ENCODE results near the gene CNKSR1. TPM values are rescaled to one million over a fixed set of nuclear protein-coding genes. Genes with fewer than 3 reads are reported as not detected.

Gene CNKSR1
- total RNA-seq, 1 experiment from 2014 or later, result 18.0 TPM

DNA sequence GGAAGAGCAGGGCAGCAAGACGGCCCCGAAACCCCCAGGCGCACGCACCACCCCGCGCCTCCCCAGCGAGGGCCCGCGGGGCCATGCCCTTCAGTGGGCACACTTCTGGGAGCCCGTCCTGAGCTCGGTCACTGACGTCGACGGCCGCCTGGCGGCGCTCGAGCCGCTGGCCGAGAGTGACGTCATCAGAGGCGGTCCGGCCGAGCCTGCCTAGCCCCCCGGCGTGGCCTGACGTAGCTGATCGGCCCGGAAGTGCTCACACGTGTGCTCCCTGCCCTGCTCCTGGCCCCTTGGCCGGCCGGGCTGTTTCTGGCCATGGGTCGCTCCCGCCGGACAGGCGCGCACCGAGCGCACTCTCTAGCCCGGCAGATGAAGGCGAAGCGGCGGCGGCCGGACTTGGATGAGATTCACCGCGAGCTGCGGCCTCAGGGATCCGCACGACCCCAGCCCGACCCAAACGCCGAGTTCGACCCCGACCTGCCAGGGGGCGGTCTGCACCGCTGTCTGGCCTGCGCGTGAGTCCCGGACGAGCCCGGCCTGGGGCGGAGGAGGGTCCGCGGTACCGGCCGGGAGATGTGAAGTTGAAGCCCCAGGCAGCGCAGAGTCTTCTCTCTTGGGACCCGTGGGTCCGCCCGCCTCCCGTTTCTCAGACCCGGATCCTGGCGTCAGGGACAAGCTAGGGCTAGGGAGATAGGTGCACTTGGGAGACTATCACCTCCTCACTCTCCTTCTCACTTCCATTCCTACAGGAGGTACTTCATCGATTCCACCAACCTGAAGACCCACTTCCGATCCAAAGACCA lies 7.4 kb upstream of the CNKSR1 start, which contains the start of gene ZNF593 (continued):
- TF ChIP-seq, protein P1, sequence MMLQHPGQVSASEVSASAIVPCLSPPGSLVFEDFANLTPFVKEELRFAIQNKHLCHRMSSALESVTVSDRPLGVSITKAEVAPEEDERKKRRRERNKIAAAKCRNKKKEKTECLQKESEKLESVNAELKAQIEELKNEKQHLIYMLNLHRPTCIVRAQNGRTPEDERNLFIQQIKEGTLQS (CRISPR knock-in tag; conservative IDR thresholded peaks at IDR 0.05), result 0 out of 2 replicates have a peak, but pooled peaks have one; percentile 62
- no peak for TF ChIP-seq ESRRA (CRISPR knock-in tag; IDR thresholded peaks at IDR 0.05; ENCODE audit: borderline replicate concordance)

DNA sequence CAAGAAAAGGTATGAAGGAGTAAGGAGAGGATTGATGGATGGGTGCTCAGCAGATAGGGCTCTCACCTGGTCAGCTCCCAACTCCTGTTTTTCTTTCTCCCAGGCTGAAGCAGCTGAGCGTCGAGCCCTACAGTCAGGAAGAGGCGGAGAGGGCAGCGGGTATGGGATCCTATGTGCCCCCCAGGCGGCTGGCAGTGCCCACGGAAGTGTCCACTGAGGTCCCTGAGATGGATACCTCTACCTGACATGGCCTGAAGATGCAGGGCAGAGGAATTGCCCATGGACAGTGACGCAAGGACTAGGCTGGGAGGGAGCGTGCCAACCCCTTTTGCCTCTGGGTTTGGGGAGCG lies 6.8 kb upstream of the CNKSR1 start:
- no peaks in the 10 kb centered on the region for H3K36me3 Mint-ChIP-seq
- H3K9me3 Mint-ChIP-seq, result no peaks in the 10 kb centered on the region
- no peak for TF ChIP-seq ZNF121 (CRISPR knock-in tag; IDR thresholded peaks at IDR 0.05)
- TF ChIP-seq ZNF219 (CRISPR knock-in tag; IDR thresholded peaks at IDR 0.05; ENCODE audit: borderline replicate concordance), result no peak
- TF ChIP-seq NR2C2 (CRISPR knock-in tag; IDR thresholded peaks at IDR 0.05), result no peak
- TF ChIP-seq, protein P2, sequence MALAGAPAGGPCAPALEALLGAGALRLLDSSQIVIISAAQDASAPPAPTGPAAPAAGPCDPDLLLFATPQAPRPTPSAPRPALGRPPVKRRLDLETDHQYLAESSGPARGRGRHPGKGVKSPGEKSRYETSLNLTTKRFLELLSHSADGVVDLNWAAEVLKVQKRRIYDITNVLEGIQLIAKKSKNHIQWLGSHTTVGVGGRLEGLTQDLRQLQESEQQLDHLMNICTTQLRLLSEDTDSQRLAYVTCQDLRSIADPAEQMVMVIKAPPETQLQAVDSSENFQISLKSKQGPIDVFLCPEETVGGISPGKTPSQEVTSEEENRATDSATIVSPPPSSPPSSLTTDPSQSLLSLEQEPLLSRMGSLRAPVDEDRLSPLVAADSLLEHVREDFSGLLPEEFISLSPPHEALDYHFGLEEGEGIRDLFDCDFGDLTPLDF (CRISPR knock-in tag; IDR thresholded peaks at IDR 0.05), result no peak
- TF ChIP-seq FOXJ3 (CRISPR knock-in tag; IDR thresholded peaks at IDR 0.05; ENCODE audit: borderline replicate concordance), result no peak
- no peak for TF ChIP-seq JUN (CRISPR knock-in tag; IDR thresholded peaks at IDR 0.05)
- TF ChIP-seq NFYB (CRISPR knock-in tag; conservative IDR thresholded peaks at IDR 0.05; ENCODE audit: low read depth), result no peak
- TF ChIP-seq, protein P3, sequence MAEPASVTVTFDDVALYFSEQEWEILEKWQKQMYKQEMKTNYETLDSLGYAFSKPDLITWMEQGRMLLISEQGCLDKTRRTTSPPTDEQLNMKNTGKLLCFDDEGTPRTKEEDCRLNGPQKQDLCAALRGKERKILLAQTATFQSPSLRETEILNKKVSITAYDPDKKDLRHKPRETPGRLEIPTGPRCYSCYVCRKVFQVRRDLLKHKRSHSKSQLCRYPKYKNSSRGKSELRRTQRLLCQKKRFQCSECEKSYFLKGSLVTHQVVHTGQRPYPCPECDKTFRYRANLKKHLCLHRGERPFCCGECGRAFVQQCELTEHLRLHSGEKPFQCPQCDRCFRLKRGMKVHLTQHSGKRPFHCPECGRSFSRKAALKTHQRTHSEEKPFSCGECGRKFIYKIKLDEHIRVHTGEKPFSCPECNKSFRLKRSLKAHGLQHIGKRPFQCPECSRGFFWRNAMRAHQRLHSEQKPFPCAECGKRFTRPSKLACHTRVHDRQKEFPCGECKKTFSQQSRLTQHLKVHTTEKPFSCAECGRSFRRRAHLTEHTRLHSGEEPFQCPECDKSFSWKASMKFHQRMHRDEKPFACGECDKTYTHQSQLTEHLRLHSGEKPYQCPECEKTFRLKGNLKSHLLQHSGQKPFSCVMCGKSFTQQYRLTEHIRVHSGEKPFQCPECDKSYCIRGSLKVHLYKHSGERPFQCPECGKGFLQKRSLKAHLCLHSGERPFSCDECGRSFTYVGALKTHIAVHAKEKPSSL (CRISPR knock-in tag; conservative IDR thresholded peaks at IDR 0.05), result no peak
- TF ChIP-seq ZBTB21 (CRISPR knock-in tag; IDR thresholded peaks at IDR 0.05; ENCODE audit: borderline replicate concordance), result no peak
- TF ChIP-seq, protein P4, sequence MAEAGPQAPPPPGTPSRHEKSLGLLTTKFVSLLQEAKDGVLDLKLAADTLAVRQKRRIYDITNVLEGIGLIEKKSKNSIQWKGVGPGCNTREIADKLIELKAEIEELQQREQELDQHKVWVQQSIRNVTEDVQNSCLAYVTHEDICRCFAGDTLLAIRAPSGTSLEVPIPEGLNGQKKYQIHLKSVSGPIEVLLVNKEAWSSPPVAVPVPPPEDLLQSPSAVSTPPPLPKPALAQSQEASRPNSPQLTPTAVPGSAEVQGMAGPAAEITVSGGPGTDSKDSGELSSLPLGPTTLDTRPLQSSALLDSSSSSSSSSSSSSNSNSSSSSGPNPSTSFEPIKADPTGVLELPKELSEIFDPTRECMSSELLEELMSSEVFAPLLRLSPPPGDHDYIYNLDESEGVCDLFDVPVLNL (CRISPR knock-in tag; IDR thresholded peaks at IDR 0.05; ENCODE audit: borderline replicate concordance, low read depth), result no peak
- TF ChIP-seq OVOL2 (CRISPR knock-in tag; IDR thresholded peaks at IDR 0.05; ENCODE audit: borderline replicate concordance), result no peak
- TF ChIP-seq, protein P5, sequence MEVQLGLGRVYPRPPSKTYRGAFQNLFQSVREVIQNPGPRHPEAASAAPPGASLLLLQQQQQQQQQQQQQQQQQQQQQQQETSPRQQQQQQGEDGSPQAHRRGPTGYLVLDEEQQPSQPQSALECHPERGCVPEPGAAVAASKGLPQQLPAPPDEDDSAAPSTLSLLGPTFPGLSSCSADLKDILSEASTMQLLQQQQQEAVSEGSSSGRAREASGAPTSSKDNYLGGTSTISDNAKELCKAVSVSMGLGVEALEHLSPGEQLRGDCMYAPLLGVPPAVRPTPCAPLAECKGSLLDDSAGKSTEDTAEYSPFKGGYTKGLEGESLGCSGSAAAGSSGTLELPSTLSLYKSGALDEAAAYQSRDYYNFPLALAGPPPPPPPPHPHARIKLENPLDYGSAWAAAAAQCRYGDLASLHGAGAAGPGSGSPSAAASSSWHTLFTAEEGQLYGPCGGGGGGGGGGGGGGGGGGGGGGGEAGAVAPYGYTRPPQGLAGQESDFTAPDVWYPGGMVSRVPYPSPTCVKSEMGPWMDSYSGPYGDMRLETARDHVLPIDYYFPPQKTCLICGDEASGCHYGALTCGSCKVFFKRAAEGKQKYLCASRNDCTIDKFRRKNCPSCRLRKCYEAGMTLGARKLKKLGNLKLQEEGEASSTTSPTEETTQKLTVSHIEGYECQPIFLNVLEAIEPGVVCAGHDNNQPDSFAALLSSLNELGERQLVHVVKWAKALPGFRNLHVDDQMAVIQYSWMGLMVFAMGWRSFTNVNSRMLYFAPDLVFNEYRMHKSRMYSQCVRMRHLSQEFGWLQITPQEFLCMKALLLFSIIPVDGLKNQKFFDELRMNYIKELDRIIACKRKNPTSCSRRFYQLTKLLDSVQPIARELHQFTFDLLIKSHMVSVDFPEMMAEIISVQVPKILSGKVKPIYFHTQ (CRISPR knock-in tag; IDR thresholded peaks at IDR 0.05), result no peak
- TF ChIP-seq, protein P6, sequence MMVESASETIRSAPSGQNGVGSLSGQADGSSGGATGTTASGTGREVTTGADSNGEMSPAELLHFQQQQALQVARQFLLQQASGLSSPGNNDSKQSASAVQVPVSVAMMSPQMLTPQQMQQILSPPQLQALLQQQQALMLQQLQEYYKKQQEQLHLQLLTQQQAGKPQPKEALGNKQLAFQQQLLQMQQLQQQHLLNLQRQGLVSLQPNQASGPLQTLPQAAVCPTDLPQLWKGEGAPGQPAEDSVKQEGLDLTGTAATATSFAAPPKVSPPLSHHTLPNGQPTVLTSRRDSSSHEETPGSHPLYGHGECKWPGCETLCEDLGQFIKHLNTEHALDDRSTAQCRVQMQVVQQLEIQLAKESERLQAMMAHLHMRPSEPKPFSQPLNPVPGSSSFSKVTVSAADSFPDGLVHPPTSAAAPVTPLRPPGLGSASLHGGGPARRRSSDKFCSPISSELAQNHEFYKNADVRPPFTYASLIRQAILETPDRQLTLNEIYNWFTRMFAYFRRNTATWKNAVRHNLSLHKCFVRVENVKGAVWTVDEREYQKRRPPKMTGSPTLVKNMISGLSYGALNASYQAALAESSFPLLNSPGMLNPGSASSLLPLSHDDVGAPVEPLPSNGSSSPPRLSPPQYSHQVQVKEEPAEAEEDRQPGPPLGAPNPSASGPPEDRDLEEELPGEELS (CRISPR knock-in tag; IDR thresholded peaks at IDR 0.05), result no peak
- TF ChIP-seq SMAD3 (CRISPR knock-in tag; IDR thresholded peaks at IDR 0.05; ENCODE audit: borderline replicate concordance), result no peak
- TF ChIP-seq ZNF671 (CRISPR knock-in tag; IDR thresholded peaks at IDR 0.05), result no peak
- peaks cover 25% of the 10 kb centered on the region for H3K4me1 Mint-ChIP-seq
- POLR2A ChIA-PET, result interaction anchor here (1.4 to 1.8 kb wide), 3 partner anchors 14 to 64 kb away, joined by 4 to 9 read pairs (median 7); partner anchors contain the start of genes CATSPER4 and CEP85
- H3K27ac Mint-ChIP-seq, result no peak overlapping the region
- H3K27me3 Mint-ChIP-seq (ENCODE audit: low read depth), result peaks cover 9% of the 10 kb centered on the region
- DNase-seq (ENCODE audit: low spot score) (no peak), ATAC-seq (no peak)
- CTCF ChIA-PET, result interaction anchor here (0.6 to 4.0 kb wide), 29 partner anchors 8 to 275 kb away, joined by 3 to 61 read pairs (median 7); partner anchors contain the start of genes CATSPER4, CEP85, FAM110D and PDIK1L
- H3K4me3 Mint-ChIP-seq, result peak overlapping the region; percentile 85
